Progenitor cell of endocrine pancreas (in vitro differentiated cells): ENCODE measurements around the gene MUTYH. TPM values are rescaled to one million over a fixed set of nuclear protein-coding genes. Genes with fewer than 3 reads are reported as not detected.

Source experiments
- DNase-seq: peaks from one replicate; pipeline ENCODE4 v3.0.0; 2021; ENCODE audit warnings: low spot score; ENCODE audit not compliant: unreplicated experiment
- H3K27ac Mint-ChIP-seq: 2 replicates; pipeline ENCODE4 v1.8.0; 2021; ENCODE audit warnings: mild to moderate bottlenecking, moderate library complexity, mixed read lengths
- H3K27me3 Mint-ChIP-seq: 2 replicates; pipeline ENCODE4 v1.8.0; 2021; ENCODE audit warnings: mixed read lengths
- H3K36me3 Mint-ChIP-seq: 2 replicates; pipeline ENCODE4 v1.8.0; 2022; ENCODE audit warnings: mixed read lengths; ENCODE audit not compliant: insufficient read depth
- H3K4me1 Mint-ChIP-seq: 2 replicates; pipeline ENCODE4 v1.8.0; 2021; ENCODE audit warnings: low read depth, mixed read lengths
- H3K4me3 Mint-ChIP-seq: 2 replicates; pipeline ENCODE4 v1.8.0; 2021; ENCODE audit warnings: low read depth, mild to moderate bottlenecking, moderate library complexity, mixed read lengths
- H3K9me3 Mint-ChIP-seq: 2 replicates; pipeline ENCODE4 v1.8.0; 2021; ENCODE audit warnings: low read depth, mixed read lengths
- CTCF ChIP-seq: fragments of 200-600 bp; sonication (generic); IDR thresholded peaks from one replicate; pipeline ENCODE4 v1.5.0; 2021; ENCODE audit warnings: antibody characterized with exemption, mild to moderate bottlenecking; ENCODE audit not compliant: unreplicated experiment
- total RNA-seq: library from RNA; stranded (reverse); gene quantifications from 2 replicates; pipeline ENCODE4 v1.2.1, GENCODE V29; 2021

The MUTYH gene
- total RNA-seq, 1 donor from 2014 or later = 59.3 TPM

- no peak for DNase-seq
- Mint-ChIP-seq H3K4me1 (peaks cover 3% of the 10 kb centered on the region), H3K4me3 (no peak overlapping the region), H3K27me3 (no peaks in the 10 kb centered on the region), H3K9me3 (no peaks in the 10 kb centered on the region), H3K27ac (no peak overlapping the region), H3K36me3 (no peaks in the 10 kb centered on the region)
- TF ChIP-seq CTCF = no peak
Observed at GRCh38 chr1:45381243-45381642, 41.0 kb upstream of the MUTYH start.

- no peaks in the 10 kb centered on the region for H3K9me3 Mint-ChIP-seq
- no peak for TF ChIP-seq CTCF
- DNase-seq = no peak
- no peak overlapping the region for H3K4me3 Mint-ChIP-seq
- no peaks in the 10 kb centered on the region for H3K27me3 Mint-ChIP-seq
- no peaks in the 10 kb centered on the region for H3K36me3 Mint-ChIP-seq
- peaks cover 3% of the 10 kb centered on the region for H3K4me1 Mint-ChIP-seq
- H3K27ac Mint-ChIP-seq = no peak overlapping the region
Observed at GRCh38 chr1:45380730-45381129, 40.5 kb upstream of the MUTYH start.

- Mint-ChIP-seq H3K4me3 (no peak overlapping the region), H3K4me1 (peaks cover under 1% of the 10 kb centered on the region), H3K36me3 (no peaks in the 10 kb centered on the region), H3K27me3 (no peaks in the 10 kb centered on the region), H3K9me3 (no peaks in the 10 kb centered on the region), H3K27ac (no peak overlapping the region)
- no peak for DNase-seq
- no peak for TF ChIP-seq CTCF
Observed at GRCh38 chr1:45380125-45380524, 39.9 kb upstream of the MUTYH start.

- no peaks in the 10 kb centered on the region for H3K9me3 Mint-ChIP-seq
- no peak overlapping the region for H3K27ac Mint-ChIP-seq
Observed at GRCh38 chr1:45379524-45379923, 39.3 kb upstream of the MUTYH start.

GRCh38 chr1:45378184-45378583, 37.9 kb upstream of the MUTYH start:
- no peaks in the 10 kb centered on the region for H3K36me3 Mint-ChIP-seq
- DNase-seq = no peak
- no peak overlapping the region for H3K27ac Mint-ChIP-seq
- no peaks in the 10 kb centered on the region for H3K27me3 Mint-ChIP-seq
- H3K9me3 Mint-ChIP-seq = no peaks in the 10 kb centered on the region
- no peak for TF ChIP-seq CTCF
- H3K4me3 Mint-ChIP-seq = no peak overlapping the region
- no peaks in the 10 kb centered on the region for H3K4me1 Mint-ChIP-seq

More at GRCh38 chr1:45379524-45379923, 39.3 kb upstream of the MUTYH start:
- Mint-ChIP-seq H3K4me1 (no peaks in the 10 kb centered on the region), H3K4me3 (no peak overlapping the region), H3K36me3 (no peaks in the 10 kb centered on the region), H3K27me3 (no peaks in the 10 kb centered on the region)
- TF ChIP-seq CTCF = no peak
- DNase-seq = no peak
